Activated CD4-positive, CD25-positive, alpha-beta regulatory T cell treated with anti-CD3 and anti-CD28 coated beads, Interleukin-2, amount 50 U/mL, for 24 hours (primary cell): ENCODE data around the gene ALDOA.

Experiments
- ATAC-seq, 2 donors: fragments of 150-1000 bp; cut with Tn5 transposase; one replicate each; pipeline ENCODE4 v1.10.0; 2021; ENCODE audit warnings: mild to moderate bottlenecking in 1 of 2, moderate library complexity in 1 of 2

The ALDOA gene

GRCh38 chr16:30117768-30118167 lies 52.2 kb downstream of the ALDOA start:
- no peak for ATAC-seq

GRCh38 chr16:30119428-30119827 lies 53.9 kb downstream of the ALDOA start:
- no peak for ATAC-seq
